ENCODE measurements around the gene SLC16A14.

- no peak for TF ChIP-seq CTCF (IDR thresholded peaks at IDR 0.05; ENCODE audit: insufficient read depth, low read length)
- no peak for TF ChIP-seq POLR2AphosphoS5 (IDR thresholded peaks at IDR 0.05; ENCODE audit: low read depth)
- TF ChIP-seq GABPA (IDR thresholded peaks at IDR 0.05; ENCODE audit: low read depth), result no peak
- no peak for TF ChIP-seq REST (IDR thresholded peaks at IDR 0.05; ENCODE audit: insufficient replicate concordance, low read depth)
Observed at GRCh38 chr2:229997565-229997964, 71.2 kb downstream of the SLC16A14 start.

Data from HL-60 (cell line).